SK-N-SH treated with all-trans-retinoic acid at 6 μM for 48 hours (cell line): ENCODE measurements around the gene SLC5A10.

Source experiments
- ATAC-seq: fragments of 200-7000 bp; cut with Tn5 transposase; 3 replicates; pipeline ENCODE4 v1.9.1; 2020; ENCODE audit warnings: mild to moderate bottlenecking, moderate library complexity
- BACH2 ChIP-seq: fragments of 250-450 bp; sonication (Bioruptor Pico); IDR thresholded peaks from 2 replicates; pipeline ENCODE4 v1.9.0; 2021; ENCODE audit warnings: mild to moderate bottlenecking, borderline replicate concordance
- CREB5 ChIP-seq: fragments of 250-450 bp; sonication (Bioruptor Pico); IDR thresholded peaks from 2 replicates; pipeline ENCODE4 v1.5.1; 2020; ENCODE audit warnings: low read depth, mild to moderate bottlenecking, moderate library complexity
- CSDC2 ChIP-seq: fragments of 250-450 bp; sonication (Bioruptor Pico); IDR thresholded peaks from 2 replicates; pipeline ENCODE4 v1.5.0; 2020; ENCODE audit warnings: mild to moderate bottlenecking, moderate library complexity
- CSRNP3 ChIP-seq: fragments of 250-450 bp; sonication (Bioruptor Pico); IDR thresholded peaks from 2 replicates; pipeline ENCODE4 v1.5.1; 2021; ENCODE audit warnings: mild to moderate bottlenecking, moderate library complexity
- ESRRG ChIP-seq: fragments of 250-450 bp; sonication (Bioruptor Pico); IDR thresholded peaks from 2 replicates; pipeline ENCODE4 v1.6.1; 2021; ENCODE audit warnings: mild to moderate bottlenecking
- GLIS3 ChIP-seq: fragments of 250-450 bp; sonication (Bioruptor Pico); IDR thresholded peaks from 2 replicates; pipeline ENCODE4 v1.5.0; 2020; ENCODE audit warnings: mild to moderate bottlenecking, moderate library complexity
- OSR1 ChIP-seq: fragments of 250-450 bp; sonication (Bioruptor Pico); IDR thresholded peaks from 2 replicates; pipeline ENCODE4 v1.8.0; 2022; ENCODE audit warnings: moderate library complexity, mild to moderate bottlenecking, inconsistent platforms
- PATZ1 ChIP-seq: fragments of 250-450 bp; sonication (Bioruptor Pico); IDR thresholded peaks from 2 replicates; pipeline ENCODE4 v1.8.0; 2020; ENCODE audit warnings: mild to moderate bottlenecking, moderate library complexity, borderline replicate concordance
- POU6F1 ChIP-seq: fragments of 250-450 bp; sonication (Bioruptor Pico); IDR thresholded peaks from 2 replicates; pipeline ENCODE4 v1.8.0; 2021; ENCODE audit warnings: low read depth, mild to moderate bottlenecking, moderate library complexity, borderline replicate concordance
- RARB ChIP-seq: fragments of 250-450 bp; sonication (Bioruptor Pico); IDR thresholded peaks from 2 replicates; pipeline ENCODE4 v1.8.0; 2021; ENCODE audit warnings: mild to moderate bottlenecking, moderate library complexity
- SNAI2 ChIP-seq: fragments of 250-450 bp; sonication (Bioruptor Pico); IDR thresholded peaks from 2 replicates; pipeline ENCODE4 v1.5.0; 2020; ENCODE audit warnings: mild to moderate bottlenecking, moderate library complexity
- TCF4 ChIP-seq: fragments of 250-450 bp; sonication (Bioruptor Pico); IDR thresholded peaks from 2 replicates; pipeline ENCODE4 v1.8.0; 2021; ENCODE audit warnings: mild to moderate bottlenecking, moderate library complexity, borderline replicate concordance
- TOX ChIP-seq: fragments of 250-450 bp; sonication (Bioruptor Pico); IDR thresholded peaks from 2 replicates; pipeline ENCODE4 v1.8.0; 2021; ENCODE audit warnings: mild to moderate bottlenecking, moderate library complexity, borderline replicate concordance
- TSHZ2 ChIP-seq: fragments of 250-450 bp; sonication (Bioruptor Pico); IDR thresholded peaks from 2 replicates; pipeline ENCODE4 v1.5.0; 2020; ENCODE audit warnings: mild to moderate bottlenecking, moderate library complexity
- ZC3H10 ChIP-seq: fragments of 250-450 bp; sonication (Bioruptor Pico); IDR thresholded peaks from 2 replicates; pipeline ENCODE4 v1.5.1; 2021; ENCODE audit warnings: mild to moderate bottlenecking, moderate library complexity
- ZFP30 ChIP-seq: fragments of 450-650 bp; formaldehyde crosslinking; IDR thresholded peaks from 2 replicates; pipeline ENCODE4 v1.5.0; 2022; ENCODE audit warnings: mild to moderate bottlenecking, moderate library complexity
- ZNF565 ChIP-seq: fragments of 450-650 bp; formaldehyde crosslinking; conservative IDR thresholded peaks from 2 replicates; pipeline ENCODE4 v1.5.0; 2020; ENCODE audit warnings: low read depth, mild to moderate bottlenecking, moderate library complexity
- ZNF70 ChIP-seq: fragments of 450-650 bp; formaldehyde crosslinking; IDR thresholded peaks from 2 replicates; pipeline ENCODE4 v1.5.0; 2020; ENCODE audit warnings: mild to moderate bottlenecking, moderate library complexity
- ZNF8 ChIP-seq: fragments of 450-650 bp; formaldehyde crosslinking; IDR thresholded peaks from 2 replicates; pipeline ENCODE4 v1.5.0; 2020; ENCODE audit warnings: mild to moderate bottlenecking, moderate library complexity

Gene SLC5A10

GRCh38 chr17:19012171-19013080 is 60.5 kb downstream of the SLC5A10 start:
- ATAC-seq: no peak
- no peak for TF ChIP-seq SNAI2 (CRISPR knock-in tag)
- TF ChIP-seq CSDC2: no peak
- no peak for TF ChIP-seq ZC3H10 (CRISPR knock-in tag)
- no peak for TF ChIP-seq BACH2 (CRISPR knock-in tag)
- TF ChIP-seq TCF4 (CRISPR knock-in tag): no peak
- no peak for TF ChIP-seq CREB5 (CRISPR knock-in tag)
- TF ChIP-seq ZFP30 (CRISPR knock-in tag): no peak
- no peak for TF ChIP-seq TOX (CRISPR knock-in tag)
- TF ChIP-seq GLIS3 (CRISPR knock-in tag): no peak
- no peak for TF ChIP-seq PATZ1 (CRISPR knock-in tag)
- no peak for TF ChIP-seq POU6F1
- TF ChIP-seq TSHZ2 (CRISPR knock-in tag): no peak
- no peak for TF ChIP-seq OSR1 (CRISPR knock-in tag)

GRCh38 chr17:19013226-19013625 is 61.3 kb downstream of the SLC5A10 start:
- no peak for TF ChIP-seq TCF4 (CRISPR knock-in tag)
- TF ChIP-seq TSHZ2 (CRISPR knock-in tag): no peak
- TF ChIP-seq ESRRG: no peak
- no peak for TF ChIP-seq SNAI2 (CRISPR knock-in tag)
- TF ChIP-seq CSDC2: no peak
- TF ChIP-seq POU6F1: no peak
- no peak for TF ChIP-seq PATZ1 (CRISPR knock-in tag)
- no peak for TF ChIP-seq CREB5 (CRISPR knock-in tag)
- no peak for TF ChIP-seq ZNF70
- TF ChIP-seq ZNF565 (CRISPR knock-in tag): no peak
- no peak for TF ChIP-seq ZFP30 (CRISPR knock-in tag)
- no peak for TF ChIP-seq RARB (CRISPR knock-in tag)
- no peak for TF ChIP-seq TOX (CRISPR knock-in tag)
- TF ChIP-seq ZNF8: no peak
- no peak for TF ChIP-seq CSRNP3
- ATAC-seq: no peak
